SK-N-SH (cell line): ENCODE data around the gene C15orf61.

Source experiments
- CHD2 ChIP-seq: fragments of 150-350 bp; IDR thresholded peaks from 2 replicates; pipeline ENCODE4 v1.6.1; 2018; ENCODE audit warnings: low read length; ENCODE audit not compliant: partially characterized antibody
- EP300 ChIP-seq, 2 experiments: IDR thresholded peaks; 2 replicates each; pipeline versions ENCODE4 v1.4.0 to v1.6.1; 2012; ENCODE audit warnings: borderline replicate concordance in 1 of 2, low read depth in 1 of 2, low read length in 1 of 2
- EZH2phosphoT487 ChIP-seq: fragments of 200-600 bp; sonication (generic); IDR thresholded peaks from 2 replicates; pipeline ENCODE4 v1.6.1; 2017; ENCODE audit warnings: low read depth, mixed run types, mild to moderate bottlenecking, antibody characterized with exemption, moderate library complexity, borderline replicate concordance
- MEF2A ChIP-seq: IDR thresholded peaks from 2 replicates; pipeline ENCODE4 v1.4.0; 2012; ENCODE audit warnings: low read depth, borderline replicate concordance
- TF ChIP-seq, protein P1 (sequence below): fragments of 200-600 bp; sonication (generic); IDR thresholded peaks from 2 replicates; pipeline ENCODE4 v1.6.1; 2017; ENCODE audit warnings: antibody characterized with exemption, mild to moderate bottlenecking, moderate library complexity

DNA sequence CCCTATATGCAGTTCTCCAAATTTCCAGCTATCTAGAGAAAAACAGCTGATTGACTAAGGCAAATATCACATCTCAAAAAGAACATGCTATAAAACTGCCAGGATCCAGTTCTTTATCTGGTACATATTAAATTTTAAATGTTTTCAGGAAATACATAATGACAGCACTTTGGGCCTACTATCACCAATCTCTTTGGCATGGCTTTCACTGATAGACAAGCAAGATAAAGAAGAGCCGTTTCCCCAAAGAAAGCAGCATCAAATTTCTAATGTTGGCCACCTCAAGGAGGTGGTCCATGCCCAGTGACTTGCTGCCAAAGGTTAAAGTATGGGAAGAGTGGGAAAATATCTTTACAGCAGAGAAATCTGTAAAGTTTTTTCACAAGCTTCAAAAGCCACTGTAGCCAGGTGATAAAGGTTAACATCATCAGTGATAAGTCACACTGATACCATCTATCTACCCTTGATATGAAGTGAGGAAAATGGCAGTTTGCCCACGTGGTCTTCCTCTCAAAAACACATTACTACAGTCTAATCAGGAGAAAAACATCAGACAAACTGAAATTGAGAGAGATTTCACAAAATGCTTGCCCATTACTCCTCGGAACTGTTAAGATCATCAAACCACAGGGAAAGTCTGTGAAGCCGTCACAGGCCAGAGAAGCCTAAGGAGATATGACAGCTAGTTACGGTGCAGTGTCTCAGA is 46.4 kb upstream of the C15orf61 start:
- TF ChIP-seq, protein P1, sequence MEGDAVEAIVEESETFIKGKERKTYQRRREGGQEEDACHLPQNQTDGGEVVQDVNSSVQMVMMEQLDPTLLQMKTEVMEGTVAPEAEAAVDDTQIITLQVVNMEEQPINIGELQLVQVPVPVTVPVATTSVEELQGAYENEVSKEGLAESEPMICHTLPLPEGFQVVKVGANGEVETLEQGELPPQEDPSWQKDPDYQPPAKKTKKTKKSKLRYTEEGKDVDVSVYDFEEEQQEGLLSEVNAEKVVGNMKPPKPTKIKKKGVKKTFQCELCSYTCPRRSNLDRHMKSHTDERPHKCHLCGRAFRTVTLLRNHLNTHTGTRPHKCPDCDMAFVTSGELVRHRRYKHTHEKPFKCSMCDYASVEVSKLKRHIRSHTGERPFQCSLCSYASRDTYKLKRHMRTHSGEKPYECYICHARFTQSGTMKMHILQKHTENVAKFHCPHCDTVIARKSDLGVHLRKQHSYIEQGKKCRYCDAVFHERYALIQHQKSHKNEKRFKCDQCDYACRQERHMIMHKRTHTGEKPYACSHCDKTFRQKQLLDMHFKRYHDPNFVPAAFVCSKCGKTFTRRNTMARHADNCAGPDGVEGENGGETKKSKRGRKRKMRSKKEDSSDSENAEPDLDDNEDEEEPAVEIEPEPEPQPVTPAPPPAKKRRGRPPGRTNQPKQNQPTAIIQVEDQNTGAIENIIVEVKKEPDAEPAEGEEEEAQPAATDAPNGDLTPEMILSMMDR, result no peak
- TF ChIP-seq CHD2, result no peak
- TF ChIP-seq EZH2phosphoT487, result no peak
- peak in 1 of 2 experiments; percentile 28; a peak in 1 of 4 replicates for TF ChIP-seq EP300 (IDR thresholded peaks at IDR 0.05; ENCODE audit: borderline replicate concordance in 1 of 2, low read depth in 1 of 2, low read length in 1 of 2)
- no peak for TF ChIP-seq MEF2A
